GM12878 (cell line): ENCODE data around the gene PHPT1.

ENCODE experiments used
- EZH2 ChIP-seq: IDR thresholded peaks from 2 replicates; pipeline ENCODE4 v1.6.1; 2012; ENCODE audit warnings: low read depth, mild to moderate bottlenecking, control low read depth, inconsistent platforms, low read length, borderline replicate concordance; ENCODE audit not compliant: control insufficient read depth
- FOS ChIP-seq: IDR thresholded peaks from 3 replicates; pipeline ENCODE4 v1.6.1; 2011; ENCODE audit warnings: borderline replicate concordance; ENCODE audit not compliant: insufficient read length; ENCODE audit errors: extremely low read depth
- POLR2A ChIP-seq: IDR thresholded peaks from 2 replicates; pipeline ENCODE4 v1.6.1; 2011; ENCODE audit warnings: low read depth, mild to moderate bottlenecking, low read length
- SIN3A ChIP-seq: IDR thresholded peaks from 2 replicates; pipeline ENCODE4 v1.6.1; 2012; ENCODE audit warnings: low read depth, low read length, improper control_type of control experiment
- TCF12 ChIP-seq: IDR thresholded peaks from 2 replicates; pipeline ENCODE4 v1.6.1; 2011; ENCODE audit warnings: low read depth, mild to moderate bottlenecking, low read length
- TF ChIP-seq, protein P1 (sequence below), 3 experiments: IDR thresholded peaks in 2 of 3; conservative IDR thresholded peaks in 1 of 3; 2 replicates each; pipeline ENCODE4 v1.5.1; 2011; ENCODE audit warnings: low read depth in 3 of 3, low read length in 3 of 3, mild to moderate bottlenecking in 3 of 3, control low read depth in 2 of 3, moderate library complexity in 2 of 3, inconsistent platforms in 1 of 3, mixed read lengths in 1 of 3; ENCODE audit not compliant: control insufficient read depth in 2 of 3, insufficient read depth in 1 of 3; ENCODE audit errors: extremely low read depth in 1 of 3
- TF ChIP-seq, protein P2 (sequence below): IDR thresholded peaks from 2 replicates; pipeline ENCODE4 v1.6.1; 2012; ENCODE audit warnings: low read depth, low read length, improper control_type of control experiment
- TF ChIP-seq, protein P3 (sequence below): IDR thresholded peaks from 2 replicates; pipeline ENCODE4 v1.6.1; 2011; ENCODE audit warnings: low read depth, mild to moderate bottlenecking, low read length, moderate library complexity, borderline replicate concordance; ENCODE audit errors: extremely low read depth
- TF ChIP-seq, protein P4 (sequence below): fragments of 450-650 bp; formaldehyde crosslinking; IDR thresholded peaks from 2 replicates; pipeline ENCODE4 v1.4.0; 2020; ENCODE audit warnings: mild to moderate bottlenecking, moderate library complexity

DNA sequence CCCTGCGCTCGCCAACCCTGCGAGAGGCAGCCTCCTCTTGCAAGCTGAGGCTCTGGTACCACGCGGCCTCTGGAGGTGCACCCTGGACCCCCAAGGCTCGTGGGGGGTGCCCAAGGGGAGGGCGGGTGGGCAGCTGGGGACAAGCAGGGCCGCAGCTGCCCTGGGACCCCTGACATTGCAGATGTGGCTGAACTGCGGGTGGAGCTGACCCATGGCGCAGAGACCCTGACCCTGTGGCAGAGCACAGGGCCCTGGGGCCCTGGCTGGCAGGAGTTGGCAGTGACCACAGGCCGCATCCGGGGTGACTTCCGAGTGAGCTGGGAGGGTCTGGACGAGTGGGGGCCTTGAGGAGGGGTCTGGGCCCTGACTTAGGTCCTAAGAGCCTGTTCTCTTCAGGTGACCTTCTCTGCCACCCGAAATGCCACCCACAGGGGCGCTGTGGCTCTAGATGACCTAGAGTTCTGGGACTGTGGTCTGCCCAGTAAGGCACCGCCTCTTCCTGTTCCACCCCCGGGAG, 4.4 kb downstream of the PHPT1 start:
- TF ChIP-seq, protein P1, sequence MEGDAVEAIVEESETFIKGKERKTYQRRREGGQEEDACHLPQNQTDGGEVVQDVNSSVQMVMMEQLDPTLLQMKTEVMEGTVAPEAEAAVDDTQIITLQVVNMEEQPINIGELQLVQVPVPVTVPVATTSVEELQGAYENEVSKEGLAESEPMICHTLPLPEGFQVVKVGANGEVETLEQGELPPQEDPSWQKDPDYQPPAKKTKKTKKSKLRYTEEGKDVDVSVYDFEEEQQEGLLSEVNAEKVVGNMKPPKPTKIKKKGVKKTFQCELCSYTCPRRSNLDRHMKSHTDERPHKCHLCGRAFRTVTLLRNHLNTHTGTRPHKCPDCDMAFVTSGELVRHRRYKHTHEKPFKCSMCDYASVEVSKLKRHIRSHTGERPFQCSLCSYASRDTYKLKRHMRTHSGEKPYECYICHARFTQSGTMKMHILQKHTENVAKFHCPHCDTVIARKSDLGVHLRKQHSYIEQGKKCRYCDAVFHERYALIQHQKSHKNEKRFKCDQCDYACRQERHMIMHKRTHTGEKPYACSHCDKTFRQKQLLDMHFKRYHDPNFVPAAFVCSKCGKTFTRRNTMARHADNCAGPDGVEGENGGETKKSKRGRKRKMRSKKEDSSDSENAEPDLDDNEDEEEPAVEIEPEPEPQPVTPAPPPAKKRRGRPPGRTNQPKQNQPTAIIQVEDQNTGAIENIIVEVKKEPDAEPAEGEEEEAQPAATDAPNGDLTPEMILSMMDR (IDR thresholded peaks at IDR 0.05 in 2 of 3, conservative IDR thresholded peaks at IDR 0.05 in 1 of 3; ENCODE audit: control insufficient read depth in 2 of 3, extremely low read depth in 1 of 3, insufficient read depth in 1 of 3, low read depth in 3 of 3, low read length in 3 of 3), result peak; percentile 24 to 42 (median 42); a peak in 4 of 6 replicates
- TF ChIP-seq SIN3A (no peak), POLR2A (peak; percentile 14; the same call in 1 of the 2 replicates), FOS (no peak), EZH2 (no peak), TCF12 (no peak)
- TF ChIP-seq, protein P2, sequence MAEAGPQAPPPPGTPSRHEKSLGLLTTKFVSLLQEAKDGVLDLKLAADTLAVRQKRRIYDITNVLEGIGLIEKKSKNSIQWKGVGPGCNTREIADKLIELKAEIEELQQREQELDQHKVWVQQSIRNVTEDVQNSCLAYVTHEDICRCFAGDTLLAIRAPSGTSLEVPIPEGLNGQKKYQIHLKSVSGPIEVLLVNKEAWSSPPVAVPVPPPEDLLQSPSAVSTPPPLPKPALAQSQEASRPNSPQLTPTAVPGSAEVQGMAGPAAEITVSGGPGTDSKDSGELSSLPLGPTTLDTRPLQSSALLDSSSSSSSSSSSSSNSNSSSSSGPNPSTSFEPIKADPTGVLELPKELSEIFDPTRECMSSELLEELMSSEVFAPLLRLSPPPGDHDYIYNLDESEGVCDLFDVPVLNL, result no peak
- TF ChIP-seq, protein P3, sequence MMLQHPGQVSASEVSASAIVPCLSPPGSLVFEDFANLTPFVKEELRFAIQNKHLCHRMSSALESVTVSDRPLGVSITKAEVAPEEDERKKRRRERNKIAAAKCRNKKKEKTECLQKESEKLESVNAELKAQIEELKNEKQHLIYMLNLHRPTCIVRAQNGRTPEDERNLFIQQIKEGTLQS, result no peak
- TF ChIP-seq, protein P4, sequence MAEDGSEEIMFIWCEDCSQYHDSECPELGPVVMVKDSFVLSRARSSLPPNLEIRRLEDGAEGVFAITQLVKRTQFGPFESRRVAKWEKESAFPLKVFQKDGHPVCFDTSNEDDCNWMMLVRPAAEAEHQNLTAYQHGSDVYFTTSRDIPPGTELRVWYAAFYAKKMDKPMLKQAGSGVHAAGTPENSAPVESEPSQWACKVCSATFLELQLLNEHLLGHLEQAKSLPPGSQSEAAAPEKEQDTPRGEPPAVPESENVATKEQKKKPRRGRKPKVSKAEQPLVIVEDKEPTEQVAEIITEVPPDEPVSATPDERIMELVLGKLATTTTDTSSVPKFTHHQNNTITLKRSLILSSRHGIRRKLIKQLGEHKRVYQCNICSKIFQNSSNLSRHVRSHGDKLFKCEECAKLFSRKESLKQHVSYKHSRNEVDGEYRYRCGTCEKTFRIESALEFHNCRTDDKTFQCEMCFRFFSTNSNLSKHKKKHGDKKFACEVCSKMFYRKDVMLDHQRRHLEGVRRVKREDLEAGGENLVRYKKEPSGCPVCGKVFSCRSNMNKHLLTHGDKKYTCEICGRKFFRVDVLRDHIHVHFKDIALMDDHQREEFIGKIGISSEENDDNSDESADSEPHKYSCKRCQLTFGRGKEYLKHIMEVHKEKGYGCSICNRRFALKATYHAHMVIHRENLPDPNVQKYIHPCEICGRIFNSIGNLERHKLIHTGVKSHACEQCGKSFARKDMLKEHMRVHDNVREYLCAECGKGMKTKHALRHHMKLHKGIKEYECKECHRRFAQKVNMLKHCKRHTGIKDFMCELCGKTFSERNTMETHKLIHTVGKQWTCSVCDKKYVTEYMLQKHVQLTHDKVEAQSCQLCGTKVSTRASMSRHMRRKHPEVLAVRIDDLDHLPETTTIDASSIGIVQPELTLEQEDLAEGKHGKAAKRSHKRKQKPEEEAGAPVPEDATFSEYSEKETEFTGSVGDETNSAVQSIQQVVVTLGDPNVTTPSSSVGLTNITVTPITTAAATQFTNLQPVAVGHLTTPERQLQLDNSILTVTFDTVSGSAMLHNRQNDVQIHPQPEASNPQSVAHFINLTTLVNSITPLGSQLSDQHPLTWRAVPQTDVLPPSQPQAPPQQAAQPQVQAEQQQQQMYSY, result no peak
